ENCODE data around the gene KIAA1549. TPM values are rescaled to one million over a fixed set of nuclear protein-coding genes. Genes with fewer than 3 reads are reported as not detected.

The KIAA1549 gene
- total RNA-seq, 1 donor from 2014 or later = 5.7 TPM

GRCh38 chr7:138992052-138992531 is 10.9 kb upstream of the KIAA1549 start:
- intact Hi-C loops (cut with DNase I) = no loop called here
- Histone ChIP-seq H3K27me3 (no peaks in the 10 kb centered on the region), H3K27ac (no peak overlapping the region), H3K4me3 (no peak overlapping the region), H3K4me1 (no peaks in the 10 kb centered on the region), H3K36me3 (no peaks in the 10 kb centered on the region), H3K9me3 (no peaks in the 10 kb centered on the region)
- no peak for ATAC-seq
- no peak for TF ChIP-seq CTCF (IDR thresholded peaks at IDR 0.05)
- DNase-seq = no peak

GRCh38 chr7:138987686-138988085 is 6.5 kb upstream of the KIAA1549 start:
- H3K27me3 ChIP-seq = no peaks in the 10 kb centered on the region
- DNase-seq (no peak), ATAC-seq (no peak)
- intact Hi-C loops (cut with DNase I) = no loop called here
- H3K9me3 ChIP-seq = no peaks in the 10 kb centered on the region
- no peak for TF ChIP-seq CTCF (IDR thresholded peaks at IDR 0.05)
- no peak overlapping the region for H3K4me3 ChIP-seq
- no peak overlapping the region for H3K27ac ChIP-seq
- no peaks in the 10 kb centered on the region for H3K36me3 ChIP-seq
- H3K4me1 ChIP-seq = no peaks in the 10 kb centered on the region

- no peak overlapping the region for H3K27ac ChIP-seq
Observed at GRCh38 chr7:138982204-138982623, 1.0 kb upstream of the KIAA1549 start.

GRCh38 chr7:138980563-138981291 is 462 bp downstream of the KIAA1549 start:
- DNase-seq (no peak), ATAC-seq (peak; percentile 45)
- Histone ChIP-seq H3K36me3 (no peaks in the 10 kb centered on the region), H3K4me3 (peak overlapping the region; percentile 63), H3K9me3 (no peaks in the 10 kb centered on the region), H3K27me3 (peaks cover 3% of the 10 kb centered on the region), H3K4me1 (peaks cover 9% of the 10 kb centered on the region), H3K27ac (no peak overlapping the region)
- intact Hi-C loops (cut with DNase I) = no loop called here
- no peak for TF ChIP-seq CTCF (IDR thresholded peaks at IDR 0.05)

More at GRCh38 chr7:138982204-138982623, 1.0 kb upstream of the KIAA1549 start:
- DNase-seq = no peak
- Histone ChIP-seq H3K9me3 (no peaks in the 10 kb centered on the region), H3K4me1 (peaks cover 9% of the 10 kb centered on the region), H3K4me3 (peak overlapping the region; percentile 60), H3K27me3 (peaks cover 3% of the 10 kb centered on the region), H3K36me3 (no peaks in the 10 kb centered on the region)
- no peak for TF ChIP-seq CTCF (IDR thresholded peaks at IDR 0.05)
- intact Hi-C loops (cut with DNase I) = no loop called here
- no peak for ATAC-seq

GRCh38 chr7:138979988-138980562 is 1.1 kb downstream of the KIAA1549 start:
- no peak for DNase-seq
- no peak overlapping the region for H3K27ac ChIP-seq
- no peaks in the 10 kb centered on the region for H3K9me3 ChIP-seq
- H3K27me3 ChIP-seq = peaks cover 3% of the 10 kb centered on the region
- H3K36me3 ChIP-seq = no peaks in the 10 kb centered on the region
- peak overlapping the region; percentile 63 for H3K4me3 ChIP-seq
- intact Hi-C loops (cut with DNase I) = no loop called here
- H3K4me1 ChIP-seq = peaks cover 9% of the 10 kb centered on the region
- TF ChIP-seq CTCF (IDR thresholded peaks at IDR 0.05) = no peak
- no peak for ATAC-seq

Measured in upper lobe of right lung (tissue), 1 donor.